Keratinocyte (primary cell): ENCODE results near the gene MKX. TPM values are rescaled to one million over a fixed set of nuclear protein-coding genes. Genes with fewer than 3 reads are reported as not detected.

Experiments used
- DNase-seq: peaks from one replicate; pipeline ENCODE4 v3.0.0-alpha.2; 2011; ENCODE audit warnings: low read depth, missing footprints, low spot score
- FAIRE-seq: peaks from 2 replicates; lab custom pipeline; 2011; peaks lifted over from hg19 to GRCh38; lab: Jason Lieb, UNC
- H2AFZ ChIP-seq: 2 replicates; pipeline ENCODE4 v1.6.0; 2012; ENCODE audit warnings: low read length, control low read depth, inconsistent platforms; ENCODE audit not compliant: control insufficient read depth
- H3K27ac ChIP-seq: 2 replicates; pipeline ENCODE4 v1.5.1; 2011; ENCODE audit warnings: low read length; ENCODE audit not compliant: control insufficient read depth, insufficient read depth
- H3K27me3 ChIP-seq: 3 replicates; pipeline ENCODE4 v1.6.0; 2011; ENCODE audit warnings: low read length; ENCODE audit not compliant: control insufficient read depth, insufficient read depth; ENCODE audit errors: extremely low read depth
- H3K36me3 ChIP-seq, 2 experiments: 2 replicates in 1 of 2; 3 replicates in 1 of 2; pipeline ENCODE4 v1.5.1; 2011; ENCODE audit warnings: low read length in 2 of 2, mild to moderate bottlenecking in 1 of 2; ENCODE audit not compliant: control insufficient read depth in 2 of 2, insufficient read depth in 2 of 2; ENCODE audit errors: extremely low read depth in 1 of 2
- H3K4me1 ChIP-seq: 3 replicates; pipeline ENCODE4 v1.5.1; 2011; ENCODE audit warnings: low read length; ENCODE audit not compliant: control insufficient read depth, insufficient read depth; ENCODE audit errors: extremely low read depth
- H3K4me2 ChIP-seq: 3 replicates; pipeline ENCODE4 v1.6.0; 2011; ENCODE audit warnings: low read depth, low read length; ENCODE audit not compliant: control insufficient read depth, insufficient read depth; ENCODE audit errors: extremely low read depth
- H3K4me3 ChIP-seq, 3 experiments: fragments of 200-600 bp in 1 of 3; sonication (generic) in 1 of 3; 2 replicates in 2 of 3; 3 replicates in 1 of 3; pipeline ENCODE4 v1.5.1; 2011 to 2016; ENCODE audit warnings: low read length in 3 of 3, mild to moderate bottlenecking in 3 of 3, control low read depth in 2 of 3, inconsistent platforms in 1 of 3, low read depth in 1 of 3, mixed read lengths in 1 of 3, mixed run types in 1 of 3, moderate library complexity in 1 of 3; ENCODE audit not compliant: control insufficient read depth in 2 of 3, insufficient read depth in 2 of 3; ENCODE audit errors: extremely low read depth in 1 of 3
- H3K79me2 ChIP-seq: 2 replicates; pipeline ENCODE4 v1.6.0; 2012; ENCODE audit warnings: low read length; ENCODE audit not compliant: control insufficient read depth, insufficient read depth
- H3K9ac ChIP-seq: 3 replicates; pipeline ENCODE4 v1.6.0; 2011; ENCODE audit warnings: low read length; ENCODE audit not compliant: control insufficient read depth, insufficient read depth; ENCODE audit errors: extremely low read depth
- H3K9me1 ChIP-seq: 3 replicates; pipeline ENCODE4 v1.6.0; 2011; ENCODE audit warnings: low read length; ENCODE audit not compliant: control insufficient read depth, insufficient read depth; ENCODE audit errors: extremely low read depth
- H3K9me3 ChIP-seq: 2 replicates; pipeline ENCODE4 v1.5.1; 2012; ENCODE audit warnings: low read depth, low read length; ENCODE audit not compliant: control insufficient read depth
- H4K20me1 ChIP-seq: 3 replicates; pipeline ENCODE4 v1.6.0; 2011; ENCODE audit warnings: low read length; ENCODE audit not compliant: control insufficient read depth, insufficient read depth; ENCODE audit errors: extremely low read depth
- EZH2 ChIP-seq: IDR thresholded peaks from one replicate; pipeline ENCODE4 v1.6.1; 2012; ENCODE audit warnings: inconsistent platforms, mild to moderate bottlenecking, low read length, moderate library complexity
- dilution Hi-C: fragments of 300-500 bp; cut with MboI; formaldehyde crosslinking; loops from one replicate; pipeline ENCODE4 v1.7.0; 2020; ENCODE audit warnings: low sequenced_read_pairs; ENCODE audit not compliant: extremely low pct_ligation_motif_present
- polyA plus RNA-seq, 5 experiments: library from polyadenylated mRNA; depleted of rRNA in 3 of 5; stranded (reverse) in 3 of 5; stranded (forward) in 1 of 5; unstranded in 1 of 5; fragments of >200 nt; gene quantifications; 1 replicate in 1 of 5; 2 replicates in 3 of 5; 3 replicates in 1 of 5; pipeline versions ENCODE4 v1.2.1 to v1.2.3, GENCODE V29; 2011 to 2012; ENCODE audit warnings: missing spikeins in 2 of 5, low read depth in 1 of 5, low replicate concordance in 1 of 5
- TF ChIP-seq, protein P1 (sequence below), 3 experiments: IDR thresholded peaks in 1 of 3; conservative IDR thresholded peaks in 1 of 3; optimal IDR thresholded peaks in 1 of 3; 2 replicates in 2 of 3; 3 replicates in 1 of 3; pipeline versions ENCODE3 to v1.5.1; 2011; ENCODE audit warnings: low read length in 3 of 3, mild to moderate bottlenecking in 3 of 3, moderate library complexity in 2 of 3, control low read depth in 1 of 3, inconsistent platforms in 1 of 3; ENCODE audit not compliant: insufficient read depth in 2 of 3; ENCODE audit errors: extremely low read depth in 1 of 3

The MKX gene
- polyA plus RNA-seq, 1 donor (not counting 4 experiments of a cell fraction or from before 2014, with no cell fraction given), result 0.04 TPM

DNA sequence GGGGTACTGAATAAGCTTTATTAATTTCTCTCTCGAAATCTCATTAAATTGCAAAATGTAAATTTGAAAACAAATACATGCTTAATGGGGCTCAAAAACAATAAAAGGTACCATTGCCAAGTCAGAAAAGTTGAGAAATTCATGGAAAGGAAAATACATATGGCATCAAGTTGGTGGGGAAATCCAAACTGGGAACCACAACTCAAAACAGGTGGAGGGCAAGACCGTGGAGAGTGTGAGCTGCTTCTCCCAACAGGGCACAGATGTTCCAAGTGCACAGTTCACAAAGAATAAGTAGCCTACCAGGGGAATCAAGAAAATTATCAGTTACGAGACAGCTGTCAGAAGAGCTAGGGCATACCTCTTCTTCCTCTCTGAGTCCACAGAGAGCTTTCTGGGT lies 26.6 kb downstream of the MKX start:
- dilution Hi-C loops, result no loop called here
- Histone ChIP-seq H3K4me1 (no peaks in the 10 kb centered on the region), H3K4me2 (no peak overlapping the region), H3K27ac (no peak overlapping the region), H2AFZ (no peak overlapping the region), H3K27me3 (no peaks in the 10 kb centered on the region), H3K79me2 (no peaks in the 10 kb centered on the region), H3K4me3 (no peak overlapping the region), H3K36me3 (no peaks in the 10 kb centered on the region), H3K9me1 (no peaks in the 10 kb centered on the region), H3K9ac (no peak overlapping the region), H4K20me1 (no peaks in the 10 kb centered on the region), H3K9me3 (no peaks in the 10 kb centered on the region)
- DNase-seq (no peak), FAIRE-seq (no peak)
- TF ChIP-seq, protein P1, sequence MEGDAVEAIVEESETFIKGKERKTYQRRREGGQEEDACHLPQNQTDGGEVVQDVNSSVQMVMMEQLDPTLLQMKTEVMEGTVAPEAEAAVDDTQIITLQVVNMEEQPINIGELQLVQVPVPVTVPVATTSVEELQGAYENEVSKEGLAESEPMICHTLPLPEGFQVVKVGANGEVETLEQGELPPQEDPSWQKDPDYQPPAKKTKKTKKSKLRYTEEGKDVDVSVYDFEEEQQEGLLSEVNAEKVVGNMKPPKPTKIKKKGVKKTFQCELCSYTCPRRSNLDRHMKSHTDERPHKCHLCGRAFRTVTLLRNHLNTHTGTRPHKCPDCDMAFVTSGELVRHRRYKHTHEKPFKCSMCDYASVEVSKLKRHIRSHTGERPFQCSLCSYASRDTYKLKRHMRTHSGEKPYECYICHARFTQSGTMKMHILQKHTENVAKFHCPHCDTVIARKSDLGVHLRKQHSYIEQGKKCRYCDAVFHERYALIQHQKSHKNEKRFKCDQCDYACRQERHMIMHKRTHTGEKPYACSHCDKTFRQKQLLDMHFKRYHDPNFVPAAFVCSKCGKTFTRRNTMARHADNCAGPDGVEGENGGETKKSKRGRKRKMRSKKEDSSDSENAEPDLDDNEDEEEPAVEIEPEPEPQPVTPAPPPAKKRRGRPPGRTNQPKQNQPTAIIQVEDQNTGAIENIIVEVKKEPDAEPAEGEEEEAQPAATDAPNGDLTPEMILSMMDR (optimal IDR thresholded peaks at IDR 0.05 in 1 of 3, IDR thresholded peaks at IDR 0.05 in 1 of 3, conservative IDR thresholded peaks at IDR 0.05 in 1 of 3; ENCODE audit: extremely low read depth in 1 of 3, insufficient read depth in 2 of 3, low read length in 3 of 3), result no peak
- TF ChIP-seq EZH2, result no peak

- no peak for FAIRE-seq
- Histone ChIP-seq H2AFZ (no peak overlapping the region), H3K79me2 (no peaks in the 10 kb centered on the region), H3K27ac (no peak overlapping the region), H3K4me2 (no peak overlapping the region), H3K9me1 (no peaks in the 10 kb centered on the region), H3K9ac (no peak overlapping the region), H4K20me1 (no peaks in the 10 kb centered on the region), H3K4me3 (no peak overlapping the region), H3K4me1 (no peaks in the 10 kb centered on the region), H3K36me3 (no peaks in the 10 kb centered on the region), H3K27me3 (no peaks in the 10 kb centered on the region), H3K9me3 (no peaks in the 10 kb centered on the region)
- TF ChIP-seq EZH2, result no peak
- TF ChIP-seq, protein P1 (optimal IDR thresholded peaks at IDR 0.05 in 1 of 3, IDR thresholded peaks at IDR 0.05 in 1 of 3, conservative IDR thresholded peaks at IDR 0.05 in 1 of 3; ENCODE audit: extremely low read depth in 1 of 3, insufficient read depth in 2 of 3, low read length in 3 of 3), result no peak
- dilution Hi-C loops, result no loop called here
- DNase-seq, result no peak
These were observed 27.8 kb downstream of the MKX start for GRCh38 chr10:27717861-27718260.
